Measurements from ENCODE around the gene PMPCA. TPM values are rescaled to one million over a fixed set of nuclear protein-coding genes. Genes with fewer than 3 reads are reported as not detected.

Gene PMPCA
- total RNA-seq, 1 experiment from 2014 or later, result 94.5 TPM

DNA sequence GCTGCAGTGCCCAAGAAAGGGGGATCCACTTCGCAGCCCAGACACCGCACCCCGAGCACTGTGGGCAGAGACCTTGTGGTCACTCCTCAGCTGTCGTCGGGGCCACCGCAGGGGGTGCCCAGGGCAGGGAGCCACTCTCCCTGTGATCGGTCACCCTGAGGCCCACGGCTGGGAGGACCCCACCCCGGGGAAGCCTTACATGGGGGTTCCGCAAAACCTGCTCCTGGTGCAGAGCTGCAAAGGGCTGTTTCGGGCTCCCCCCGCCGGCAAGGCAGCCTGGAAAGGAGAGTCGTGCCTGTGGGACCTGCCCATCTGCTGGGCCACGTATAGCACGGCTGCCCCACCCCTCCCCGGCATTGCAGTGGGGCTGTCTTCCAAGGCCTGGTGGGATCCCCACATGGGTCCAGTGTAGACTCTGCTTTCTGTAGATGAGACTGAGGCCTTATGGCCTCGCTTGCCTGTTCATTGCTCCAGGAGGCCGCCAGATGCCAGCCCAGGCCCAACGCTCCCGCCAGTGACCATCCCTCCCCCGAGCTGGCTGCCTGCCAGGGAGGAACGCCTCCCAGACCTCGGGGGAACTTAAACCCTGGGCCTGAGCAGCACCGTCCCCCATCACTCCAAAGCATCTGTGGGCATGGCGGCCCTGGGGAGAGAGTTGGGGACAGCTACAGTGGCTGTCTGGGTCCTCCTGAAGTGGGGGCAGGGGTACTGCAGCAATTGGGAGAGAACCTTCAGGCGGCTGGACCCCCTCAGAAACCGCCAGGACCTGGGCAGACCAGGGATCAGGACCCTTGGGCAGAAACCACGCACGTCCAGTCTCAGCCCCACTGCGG lies 45.3 kb upstream of the PMPCA start:
- no CpG with 5 or more reads among the region's 31 CpGs for WGBS (ENCODE audit: extremely low coverage, insufficient read length, low lambda C conversion rate)
- no peak overlapping the region for H2AK5ac ChIP-seq (ENCODE audit: insufficient read length, low read length)
- H3K27ac ChIP-seq (ENCODE audit: insufficient read length, low read depth, low read length), result no peak overlapping the region
- H3K27me3 Mint-ChIP-seq (ENCODE audit: low read depth), result peaks cover 1% of the 10 kb centered on the region; the same call in 1 of the 2 replicates
- no peak overlapping the region for H3K27ac Mint-ChIP-seq
- H4K5ac ChIP-seq (ENCODE audit: insufficient read length, low read depth, low read length), result no peak overlapping the region
- no peaks in the 10 kb centered on the region for H3K4me1 ChIP-seq (ENCODE audit: insufficient read depth, low read length)
- H3K23me2 ChIP-seq (ENCODE audit: insufficient read length, low read depth, low read length, poor library complexity, severe bottlenecking), result no peaks in the 10 kb centered on the region
- no peak overlapping the region for H2BK5ac ChIP-seq (ENCODE audit: insufficient read length, low read length)
- H4K91ac ChIP-seq (ENCODE audit: insufficient read length, low read depth, low read length), result no peak overlapping the region
- no peak for DNase-seq
- no peak overlapping the region for H3K18ac ChIP-seq (ENCODE audit: insufficient read length, low read depth, low read length)
- no peak overlapping the region for H3K56ac ChIP-seq (ENCODE audit: insufficient read length, low read depth, low read length)
- H3K4me2 ChIP-seq (ENCODE audit: insufficient read depth, insufficient read length, low read length), result no peak overlapping the region
- H3K79me2 ChIP-seq (ENCODE audit: insufficient read depth, low read length), result no peaks in the 10 kb centered on the region
- H3K9ac ChIP-seq (ENCODE audit: extremely low read depth, insufficient read length, low read length), result no peak overlapping the region
- H3K36me3 Mint-ChIP-seq (ENCODE audit: insufficient read depth in 1 of 3, low read depth in 3 of 3), result peaks cover 0 to 10% (median 0%) of the 10 kb centered on the region in 3 experiments; a peak in 3 of 7 replicates
- H3T11ph ChIP-seq (ENCODE audit: low read length), result no peak overlapping the region
- no peaks in the 10 kb centered on the region for H3K9me3 Mint-ChIP-seq
- no peak overlapping the region for H2BK120ac ChIP-seq (ENCODE audit: low read depth, low read length, poor library complexity, severe bottlenecking)
- H2BK12ac ChIP-seq (ENCODE audit: insufficient read length, low read depth, low read length), result no peak overlapping the region
- H3K4me3 Mint-ChIP-seq, result peak overlapping the region in 1 of 2 experiments; percentile 40; a peak in 2 of 5 replicates
- no peak overlapping the region for H2BK15ac ChIP-seq (ENCODE audit: low read depth, low read length)
- H3K27me3 ChIP-seq (ENCODE audit: insufficient read depth, low read length), result no peaks in the 10 kb centered on the region
- no peaks in the 10 kb centered on the region for H3K9me3 ChIP-seq (ENCODE audit: control insufficient read depth, low read depth, low read length)
- no peak overlapping the region for H3K4ac ChIP-seq (ENCODE audit: low read depth, low read length)
- no peaks in the 10 kb centered on the region for H4K20me1 ChIP-seq (ENCODE audit: control insufficient read depth, insufficient read depth, insufficient read length)
- H3K14ac ChIP-seq (ENCODE audit: insufficient read depth, low read length), result no peak overlapping the region; the same call in 1 of the 2 replicates
- peaks cover 3 to 5% of the 10 kb centered on the region in 2 experiments; a peak in 1 of 4 replicates for H3K4me1 Mint-ChIP-seq
- no peak overlapping the region for H2BK20ac ChIP-seq (ENCODE audit: low read depth, low read length, poor library complexity, severe bottlenecking)
- no peak overlapping the region for H3K23ac ChIP-seq (ENCODE audit: insufficient read length, low read depth, low read length)
- TF ChIP-seq, protein P1, sequence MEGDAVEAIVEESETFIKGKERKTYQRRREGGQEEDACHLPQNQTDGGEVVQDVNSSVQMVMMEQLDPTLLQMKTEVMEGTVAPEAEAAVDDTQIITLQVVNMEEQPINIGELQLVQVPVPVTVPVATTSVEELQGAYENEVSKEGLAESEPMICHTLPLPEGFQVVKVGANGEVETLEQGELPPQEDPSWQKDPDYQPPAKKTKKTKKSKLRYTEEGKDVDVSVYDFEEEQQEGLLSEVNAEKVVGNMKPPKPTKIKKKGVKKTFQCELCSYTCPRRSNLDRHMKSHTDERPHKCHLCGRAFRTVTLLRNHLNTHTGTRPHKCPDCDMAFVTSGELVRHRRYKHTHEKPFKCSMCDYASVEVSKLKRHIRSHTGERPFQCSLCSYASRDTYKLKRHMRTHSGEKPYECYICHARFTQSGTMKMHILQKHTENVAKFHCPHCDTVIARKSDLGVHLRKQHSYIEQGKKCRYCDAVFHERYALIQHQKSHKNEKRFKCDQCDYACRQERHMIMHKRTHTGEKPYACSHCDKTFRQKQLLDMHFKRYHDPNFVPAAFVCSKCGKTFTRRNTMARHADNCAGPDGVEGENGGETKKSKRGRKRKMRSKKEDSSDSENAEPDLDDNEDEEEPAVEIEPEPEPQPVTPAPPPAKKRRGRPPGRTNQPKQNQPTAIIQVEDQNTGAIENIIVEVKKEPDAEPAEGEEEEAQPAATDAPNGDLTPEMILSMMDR (conservative IDR thresholded peaks at IDR 0.05), result no peak
- H4K8ac ChIP-seq (replicated peaks; ENCODE audit: insufficient read length, low read depth, low read length), result no peak overlapping the region
- H2AFZ ChIP-seq (ENCODE audit: low read length), result no peak overlapping the region
- H3K79me1 ChIP-seq (ENCODE audit: insufficient read depth, low read depth, low read length, poor library complexity, severe bottlenecking), result no peaks in the 10 kb centered on the region
